ENCODE measurements around the gene ACADM.
"Not testable (repeated sequence)": the region's sequence is repeated elsewhere in the genome, so short reads cannot be mapped to it uniquely, and the experiment has no call there.

- not testable (repeated sequence) for TF ChIP-seq CTCF, POLR2A (IDR thresholded peaks at IDR 0.05)
Observed at GRCh38 chr1:75758543-75758942, 34.0 kb downstream of the ACADM start.

Measured in right lobe of liver (tissue), 4 donors.